GM12878 (cell line): ENCODE results near the gene MMP7. TPM values are rescaled to one million over a fixed set of nuclear protein-coding genes. Genes with fewer than 3 reads are reported as not detected.

Source experiments
- ATAC-seq: fragments of 200-7000 bp; cut with Tn5 transposase; 3 replicates; pipeline ENCODE4 v1.9.1; 2020; ENCODE audit warnings: mild to moderate bottlenecking, moderate library complexity
- BruUV-seq: library from RNA; stranded (reverse); fragments of 400-500 nt; replicated peaks from 2 replicates; lab custom pipeline; 2021; lab: Mats Ljungman, UMichigan
- CTCF ChIA-PET: fragments of 300-600 bp; sonication (Branson Sonifier 250); formaldehyde crosslinking; extraction: SDS; loops from one replicate; lab custom pipeline; 2021; ENCODE audit warnings: inconsistent platforms; lab: Yijun Ruan, JAX
- POLR2A ChIA-PET: fragments of 350-600 bp; formaldehyde crosslinking; extraction: SDS; loops from one replicate; lab custom pipeline; 2021; ENCODE audit warnings: inconsistent platforms; lab: Charles Lee
- RAD21 ChIA-PET: fragments of 300-600 bp; sonication (Branson Sonifier 250); formaldehyde crosslinking; loops from one replicate; lab custom pipeline; 2023; ENCODE audit warnings: antibody characterized with exemption; ENCODE audit not compliant: unreplicated experiment; lab: Charles Lee
- SMC1A ChIA-PET: fragments of 300-600 bp; sonication (Branson Sonifier 250); formaldehyde crosslinking; loops from one replicate; lab custom pipeline; 2023; ENCODE audit not compliant: unreplicated experiment, uncharacterized antibody; lab: Charles Lee
- DNase-seq: peaks from one replicate; pipeline ENCODE4 v3.0.0-alpha.2; 2011; ENCODE audit warnings: low read depth, low spot score
- FAIRE-seq: peaks from 3 replicates; lab custom pipeline; 2011; peaks lifted over from hg19 to GRCh38; lab: Jason Lieb, UNC
- H2AFZ ChIP-seq: 2 replicates; pipeline ENCODE4 v1.6.0; 2011; ENCODE audit warnings: low read depth, low read length, control low read depth; ENCODE audit not compliant: control insufficient read depth
- H3K27ac ChIP-seq: 2 replicates; pipeline ENCODE4 v1.5.1; 2011; ENCODE audit warnings: control low read depth; ENCODE audit not compliant: control insufficient read depth, insufficient read depth
- H3K27me3 ChIP-seq, 2 experiments: replicated peaks in 1 of 2; 2 replicates each; pipeline versions ENCODE4 v1.6.0 to v1.6.1; 2011; ENCODE audit warnings: low read length in 1 of 2; ENCODE audit not compliant: control insufficient read depth in 2 of 2, insufficient read depth in 2 of 2
- H3K36me3 ChIP-seq, 2 experiments: 2 replicates each; pipeline ENCODE4 v1.5.1; 2011; ENCODE audit warnings: low read length in 1 of 2; ENCODE audit not compliant: control insufficient read depth in 2 of 2, insufficient read depth in 2 of 2
- H3K4me1 ChIP-seq: 2 replicates; pipeline ENCODE4 v1.6.1; 2011; ENCODE audit warnings: mild to moderate bottlenecking, low read length, moderate library complexity, mixed read lengths; ENCODE audit not compliant: control insufficient read depth, insufficient read depth
- H3K4me2 ChIP-seq: 2 replicates; pipeline ENCODE4 v1.6.0; 2011; ENCODE audit warnings: control low read depth; ENCODE audit not compliant: control insufficient read depth, insufficient read depth
- H3K4me3 ChIP-seq: fragments of 200-600 bp; sonication (generic); 2 replicates; pipeline ENCODE4 v1.5.1; 2016
- H3K79me2 ChIP-seq: 2 replicates; pipeline ENCODE4 v1.6.0; 2011; ENCODE audit warnings: low read length; ENCODE audit not compliant: control insufficient read depth, insufficient read depth
- H3K9ac ChIP-seq: 2 replicates; pipeline ENCODE4 v1.8.0; 2011; ENCODE audit warnings: low read length, control low read depth, mixed read lengths; ENCODE audit not compliant: control insufficient read depth, insufficient read depth
- H3K9me3 ChIP-seq: replicated peaks from 3 replicates; pipeline ENCODE4 v1.5.1; 2011; ENCODE audit warnings: mild to moderate bottlenecking, low read length; ENCODE audit not compliant: control insufficient read depth, insufficient read depth
- H4K20me1 ChIP-seq: 2 replicates; pipeline ENCODE4 v1.6.0; 2011; ENCODE audit not compliant: control insufficient read depth, insufficient read depth
- ATF7 ChIP-seq: fragments of 450-650 bp; IDR thresholded peaks from 2 replicates; pipeline ENCODE4 v1.6.1; 2016; ENCODE audit warnings: low read depth, mild to moderate bottlenecking
- CHD2 ChIP-seq: IDR thresholded peaks from 2 replicates; pipeline ENCODE4 v1.6.1; 2011; ENCODE audit warnings: low read depth, low read length, improper control_type of control experiment, borderline replicate concordance
- CTCF ChIP-seq, 3 experiments: IDR thresholded peaks in 2 of 3; conservative IDR thresholded peaks in 1 of 3; 2 replicates each; pipeline ENCODE4 v1.5.1; 2011; ENCODE audit warnings: low read depth in 3 of 3, low read length in 3 of 3, mild to moderate bottlenecking in 3 of 3, control low read depth in 2 of 3, moderate library complexity in 2 of 3, inconsistent platforms in 1 of 3, mixed read lengths in 1 of 3; ENCODE audit not compliant: control insufficient read depth in 2 of 3, insufficient read depth in 1 of 3; ENCODE audit errors: extremely low read depth in 1 of 3
- E4F1 ChIP-seq: fragments of 450-650 bp; IDR thresholded peaks from 2 replicates; pipeline ENCODE4 v1.6.1; 2018; ENCODE audit warnings: borderline replicate concordance, mild to moderate bottlenecking; ENCODE audit not compliant: partially characterized antibody
- ELK1 ChIP-seq: IDR thresholded peaks from 2 replicates; pipeline ENCODE4 v1.6.1; 2012; ENCODE audit warnings: low read depth, low read length, improper control_type of control experiment
- IKZF2 ChIP-seq, 2 experiments: fragments of 450-650 bp; IDR thresholded peaks; 2 replicates each; pipeline ENCODE4 v1.6.1; 2017; ENCODE audit warnings: mild to moderate bottlenecking in 2 of 2, moderate library complexity in 2 of 2
- NKRF ChIP-seq: fragments of 450-650 bp; conservative IDR thresholded peaks from 2 replicates; pipeline ENCODE4 v1.6.1; 2017; ENCODE audit warnings: mild to moderate bottlenecking, moderate library complexity
- NR2C1 ChIP-seq: fragments of 450-650 bp; IDR thresholded peaks from 2 replicates; pipeline ENCODE4 v1.6.1; 2017; ENCODE audit warnings: antibody characterized with exemption, mild to moderate bottlenecking, moderate library complexity
- NR2F1 ChIP-seq: fragments of 450-650 bp; conservative IDR thresholded peaks from 2 replicates; pipeline ENCODE4 v1.6.1; 2017; ENCODE audit warnings: mild to moderate bottlenecking
- POLR2AphosphoS5 ChIP-seq: IDR thresholded peaks from 2 replicates; pipeline ENCODE4 v1.6.1; 2011; ENCODE audit warnings: mild to moderate bottlenecking, low read length, inconsistent platforms
- RAD51 ChIP-seq: fragments of 450-650 bp; IDR thresholded peaks from 2 replicates; pipeline ENCODE4 v1.6.1; 2016; ENCODE audit warnings: moderate library complexity, mild to moderate bottlenecking, inconsistent platforms
- RELA ChIP-seq: fragments of 450-650 bp; IDR thresholded peaks from 2 replicates; pipeline ENCODE4 v1.8.0; 2014; ENCODE audit warnings: borderline replicate concordance; ENCODE audit not compliant: partially characterized antibody
- SMC3 ChIP-seq: IDR thresholded peaks from 2 replicates; pipeline ENCODE4 v1.6.1; 2011; ENCODE audit warnings: low read length, improper control_type of control experiment, borderline replicate concordance
- YBX1 ChIP-seq: fragments of 450-650 bp; IDR thresholded peaks from 2 replicates; pipeline ENCODE4 v1.6.1; 2016; ENCODE audit warnings: antibody characterized with exemption
- ZNF274 ChIP-seq: IDR thresholded peaks from one replicate; pipeline ENCODE4 v1.8.0; 2011; ENCODE audit not compliant: insufficient read length, insufficient read depth
- ZNF384 ChIP-seq: IDR thresholded peaks from 2 replicates; pipeline ENCODE4 v1.6.1; 2012; ENCODE audit warnings: low read depth, mild to moderate bottlenecking, low read length, improper control_type of control experiment, borderline replicate concordance
- ZZZ3 ChIP-seq: IDR thresholded peaks from 2 replicates; pipeline ENCODE4 v1.6.1; 2011; ENCODE audit warnings: low read depth; ENCODE audit not compliant: control insufficient read depth, insufficient read length
- WGBS: methylation state at CpG from one replicate; pipeline ENCODE4 v1.1.6; 2016; ENCODE audit warnings: low lambda C conversion rate; ENCODE audit not compliant: insufficient replicate concordance, insufficient coverage; ENCODE audit errors: missing lambda C conversion rate; 5-methylcytosine and 5-hydroxymethylcytosine counted together
- in situ Hi-C: fragments of 300-500 bp; cut with MboI; formaldehyde crosslinking; loops from 9 replicates; pipeline ENCODE4 v1.14.3; 2018; ENCODE audit warnings: mixed read lengths
- intact Hi-C: fragments of 100-400 bp; cut with micrococcal nuclease; formaldehyde crosslinking; loops from one replicate; pipeline ENCODE4 v1.14.2; 2022; ENCODE audit not compliant: unreplicated experiment
- polyA plus RNA-seq, 11 experiments: library from polyadenylated mRNA; depleted of rRNA in 4 of 11; unstranded in 6 of 11; stranded (reverse) in 5 of 11; fragments of >200 nt; fragmentation: Nextera tagmentation in 4 of 11; fragmentation: Illumina TruSeq in 1 of 11; extraction: Ambion mirVana in 4 of 11; extraction: Trizol in 1 of 11; gene quantifications; 1 replicate in 1 of 11; 2 replicates in 10 of 11; pipeline versions ENCODE4 v1.2.1 to v1.2.3, GENCODE V29; 2011 to 2016; ENCODE audit warnings: inconsistent platforms in 2 of 11, missing spikeins in 2 of 11, low read depth in 1 of 11
- total RNA-seq, 4 experiments: library from RNA; depleted of rRNA in 3 of 4; stranded (reverse); fragments of >200 nt in 3 of 4; fragmentation: Illumina TruSeq in 1 of 4; extraction: Trizol in 1 of 4; gene quantifications; 2 replicates each; pipeline versions ENCODE4 v1.2.1 to v1.2.3, GENCODE V29; 2013 to 2021

MMP7 gene
- total and polyA plus RNA-seq, 10 of the 15 experiments (the other 5 are each of a cell fraction or from before 2014, with no cell fraction given), result 0.63 to 18.0 (median 1.1) TPM

GRCh38 chr11:102553835-102554282 lies 23.3 kb upstream of the MMP7 start:
- ChIA-PET POLR2A (interaction anchor here (0.6 to 7.8 kb wide), 15 partner anchors 8 to 366 kb away, joined by 3 to 67 read pairs (median 8); no protein-coding TSS in a partner anchor), CTCF (interaction anchor here (0.5 to 9.1 kb wide), 19 partner anchors 8 to 123 kb away, joined by 3 to 110 read pairs (median 5); no protein-coding TSS in a partner anchor), SMC1A (interaction anchor here (0.6 to 18.2 kb wide), 20 partner anchors 9 to 236 kb away, joined by 3 to 399 read pairs (median 6); no protein-coding TSS in a partner anchor), RAD21 (interaction anchor here (0.7 to 8.4 kb wide), 25 partner anchors 8 to 239 kb away, joined by 3 to 143 read pairs (median 8); partner anchors contain the start of gene MMP7)
- Histone ChIP-seq H3K4me3 (no peak overlapping the region), H3K9me3 (peaks cover 10% of the 10 kb centered on the region), H2AFZ (peak overlapping the region; percentile 5), H3K27me3 (no peaks in the 10 kb centered on the region), H3K27ac (peak overlapping the region; percentile 40; the same call in 1 of the 2 replicates), H3K9ac (0 out of 2 replicates have a peak overlapping the region, but pooled peaks have one; percentile 17), H4K20me1 (no peaks in the 10 kb centered on the region), H3K79me2 (no peaks in the 10 kb centered on the region), H3K36me3 (peaks cover 0 to 1% of the 10 kb centered on the region in 2 experiments; a peak in 1 of 4 replicates), H3K4me1 (peaks cover 40% of the 10 kb centered on the region), H3K4me2 (peak overlapping the region; percentile 38)
- no TSS peak for BruUV-seq
- FAIRE-seq (no peak), DNase-seq (peak; percentile 78), ATAC-seq (peak; percentile 85)
- 28% methylated on average over 5 of the region's 5 CpGs for WGBS
- intact Hi-C loops (no loop called here), in situ Hi-C loops (no loop called here)
- TF ChIP-seq ZZZ3 (no peak), POLR2AphosphoS5 (0 out of 2 replicates have a peak, but pooled peaks have one; percentile 55), CTCF (IDR thresholded peaks at IDR 0.05 in 2 of 3, conservative IDR thresholded peaks at IDR 0.05 in 1 of 3; ENCODE audit: control insufficient read depth in 2 of 3, extremely low read depth in 1 of 3, insufficient read depth in 1 of 3, low read depth in 3 of 3, low read length in 3 of 3) (no peak), RELA (no peak), CHD2 (no peak), NKRF (no peak), YBX1 (no peak), RAD51 (peak; percentile 22; the same call in 1 of the 2 replicates), SMC3 (no peak), NR2C1 (no peak), E4F1 (no peak), ELK1 (no peak), ZNF384 (no peak), IKZF2 (IDR thresholded peaks at IDR 0.05) (peak; percentile 94 to 96), ATF7 (peak; percentile 78), ZNF274 (no peak), NR2F1 (peak; percentile 98)
